COLO829 (cell line): ENCODE measurements around the gene MYF6.

ENCODE experiments used
- DNase-seq: peaks from one replicate; pipeline ENCODE4 v3.0.0; 2012; ENCODE audit warnings: low spot score

MYF6 gene

GRCh38 chr12:80707830-80708258 lies 410 bp downstream of the MYF6 start:
- DNase-seq, result no peak

- no peak for DNase-seq
Measured at GRCh38 chr12:80708259-80708974, 983 bp downstream of the MYF6 start.

DNA sequence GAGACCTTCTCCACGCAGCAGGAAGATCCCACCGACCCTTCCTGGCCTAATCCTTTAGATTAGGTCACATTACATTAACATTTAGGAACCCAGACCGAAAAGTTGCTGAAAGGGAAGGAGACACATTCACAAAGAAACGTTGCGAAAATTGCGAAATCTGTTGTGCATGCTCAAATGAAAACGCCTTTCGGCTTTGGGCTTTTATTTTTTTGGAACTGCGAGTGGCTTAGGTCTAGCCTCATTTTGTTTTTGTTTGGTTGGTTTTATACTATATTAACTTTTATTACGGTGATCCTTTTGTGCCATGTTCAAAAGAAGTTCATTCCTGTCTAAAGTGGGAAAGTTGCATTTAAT lies 1.5 kb downstream of the MYF6 start:
- DNase-seq, result no peak

DNA sequence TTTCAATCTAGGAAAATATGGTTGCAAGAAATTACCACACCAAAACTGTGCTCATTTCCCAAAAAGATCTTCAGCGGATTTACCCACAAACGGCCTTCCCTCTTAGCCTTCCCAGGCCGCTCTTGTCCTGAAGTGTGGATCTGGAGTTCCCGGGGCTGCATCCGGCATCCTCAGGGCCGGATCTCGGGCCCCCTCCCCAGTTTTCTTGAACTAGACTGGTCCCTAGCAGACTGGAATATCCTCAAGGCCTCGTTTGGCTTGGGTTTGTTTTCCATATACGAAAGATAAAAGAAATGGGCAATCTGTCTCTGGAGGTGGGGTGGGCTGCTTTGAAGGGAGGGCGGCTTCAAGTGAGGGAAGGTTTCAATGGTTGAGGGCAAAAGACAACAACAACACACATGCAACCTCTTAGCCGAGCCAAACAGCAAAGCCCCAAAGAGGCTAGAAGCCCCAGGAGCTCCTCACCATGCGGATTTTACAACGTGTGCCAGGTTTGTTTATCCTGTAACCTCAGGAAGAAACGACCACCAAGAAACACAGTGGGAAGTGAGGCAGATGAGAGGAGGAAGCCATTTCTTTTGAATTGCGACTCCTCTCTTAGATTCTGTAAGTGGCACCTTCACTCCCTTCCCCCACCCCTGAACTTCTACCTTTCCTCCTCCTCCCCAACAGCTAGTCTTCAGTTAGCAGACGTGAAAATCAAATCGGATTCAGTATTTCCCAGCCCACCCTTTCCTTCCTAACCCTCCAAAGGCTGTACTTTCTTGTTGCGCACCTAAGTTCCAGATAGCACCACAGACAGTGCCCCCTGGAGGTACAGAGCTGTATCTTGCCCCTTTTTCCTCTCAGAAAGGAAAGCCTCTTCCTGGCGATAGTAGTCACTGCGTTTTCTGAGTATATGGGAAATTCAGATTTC lies 2.6 kb downstream of the MYF6 start:
- DNase-seq, result no peak

DNA sequence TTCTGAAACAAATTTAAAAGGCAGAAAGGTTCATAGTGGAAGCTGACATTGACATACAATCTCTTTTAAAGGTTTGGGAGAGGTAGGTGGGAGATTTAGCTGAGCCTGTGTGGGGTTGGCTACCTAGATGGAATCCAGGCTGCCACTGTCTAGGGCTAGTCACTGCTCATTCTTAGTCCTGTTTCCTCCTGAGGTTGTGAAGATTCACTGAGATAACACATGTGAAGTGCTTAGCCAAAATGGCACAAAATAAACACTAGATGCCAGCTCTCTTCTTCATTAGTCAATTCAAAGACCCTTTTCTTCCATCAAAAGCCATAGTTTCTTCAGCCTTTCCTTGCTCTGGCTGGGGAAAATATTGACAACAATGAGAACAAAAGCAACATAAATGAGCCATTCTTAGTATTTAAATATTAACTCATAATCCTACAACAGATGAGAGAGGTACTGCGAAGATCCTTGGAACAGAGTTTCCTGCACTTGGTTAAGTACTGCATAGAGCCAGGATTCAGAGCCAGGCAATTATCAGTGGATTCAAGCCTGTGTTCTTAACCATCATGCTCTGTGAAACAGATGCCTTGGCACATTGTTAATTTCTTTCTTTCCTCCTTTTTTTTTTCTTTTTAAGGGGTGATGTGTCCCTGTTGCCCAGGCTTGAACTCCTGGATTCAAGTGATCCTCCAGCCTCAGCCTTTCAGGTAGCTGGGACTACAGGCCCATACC lies 3.5 kb downstream of the MYF6 start:
- DNase-seq, result no peak

DNA sequence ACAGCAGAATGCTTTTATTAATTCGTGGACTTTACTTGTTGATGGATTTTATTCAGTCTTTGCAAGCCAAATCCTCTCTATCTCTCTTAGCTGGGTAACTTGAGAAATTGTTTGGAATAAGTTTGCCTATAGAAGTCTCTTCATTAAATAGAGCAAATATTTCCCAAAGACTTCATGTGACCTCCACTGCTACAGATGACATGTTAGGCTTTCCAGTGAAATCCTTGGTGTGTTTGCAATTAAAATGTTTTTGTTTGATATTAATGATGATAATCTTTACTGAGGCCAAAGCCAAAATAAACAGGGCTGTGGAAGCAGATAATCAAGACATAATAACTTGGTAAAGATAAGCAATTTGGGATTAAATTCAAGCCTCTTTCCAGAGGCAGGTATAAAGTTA lies 4.4 kb downstream of the MYF6 start:
- no peak for DNase-seq

- no peak for DNase-seq
Measured at GRCh38 chr12:80712866-80713265, 5.4 kb downstream of the MYF6 start.

DNA sequence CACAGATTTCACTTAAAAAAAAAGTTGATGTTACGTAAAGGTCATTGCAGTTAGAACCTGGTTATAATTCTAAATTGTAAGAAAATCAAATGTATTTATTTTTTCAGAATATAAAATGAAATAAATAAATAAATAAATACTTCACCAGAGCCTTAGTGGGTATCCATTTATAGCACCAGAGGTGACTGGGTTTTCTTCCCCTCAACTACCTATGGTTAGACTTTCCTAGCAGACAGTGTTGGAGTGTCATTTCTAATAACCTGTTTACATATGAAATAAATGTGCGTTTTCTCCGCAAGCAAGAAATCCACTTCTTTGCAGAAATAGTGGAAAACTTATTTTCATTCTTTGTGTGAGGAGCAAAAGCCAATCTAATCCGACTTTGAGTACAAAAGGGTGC lies 6.0 kb downstream of the MYF6 start:
- DNase-seq, result no peak

DNA sequence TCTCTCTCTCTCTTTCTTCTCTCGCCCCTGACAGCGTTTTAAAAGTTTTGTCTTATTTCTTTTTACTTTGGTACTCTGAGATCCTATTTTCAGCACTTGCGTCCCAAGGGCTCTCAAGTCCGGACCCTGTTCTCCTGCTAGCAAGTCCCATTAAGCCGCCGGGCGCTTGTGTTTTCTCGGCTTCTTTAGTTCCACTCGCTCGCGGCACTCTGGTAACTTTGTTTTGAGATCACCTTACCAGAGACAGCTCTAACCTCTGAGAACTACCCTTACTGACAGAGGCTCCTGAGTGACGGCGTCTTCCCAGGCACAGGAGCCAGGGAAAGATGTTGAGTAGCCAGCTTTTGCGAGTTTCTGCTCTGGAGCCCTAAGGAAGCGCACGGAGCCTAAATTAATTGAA lies 6.6 kb downstream of the MYF6 start:
- no peak for DNase-seq

DNA sequence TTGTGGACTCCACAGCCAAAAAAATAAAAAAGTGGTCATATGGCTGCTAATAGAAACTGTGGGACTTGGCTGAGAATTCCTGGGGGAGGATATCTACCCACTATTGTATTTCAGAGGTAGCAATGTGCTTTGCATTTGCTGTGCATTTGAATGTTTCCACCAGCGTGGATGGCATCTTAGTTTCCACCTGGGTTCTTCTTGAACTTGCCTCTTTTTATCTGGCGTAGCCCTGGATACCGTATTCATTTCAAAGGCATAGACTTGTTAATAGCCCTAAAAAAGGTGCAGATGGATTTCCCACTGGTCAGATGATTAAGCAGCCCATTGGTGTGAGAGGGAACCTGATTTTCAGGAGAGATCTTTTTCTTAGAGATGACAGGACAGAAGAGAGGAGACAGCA lies 7.4 kb downstream of the MYF6 start:
- no peak for DNase-seq

DNA sequence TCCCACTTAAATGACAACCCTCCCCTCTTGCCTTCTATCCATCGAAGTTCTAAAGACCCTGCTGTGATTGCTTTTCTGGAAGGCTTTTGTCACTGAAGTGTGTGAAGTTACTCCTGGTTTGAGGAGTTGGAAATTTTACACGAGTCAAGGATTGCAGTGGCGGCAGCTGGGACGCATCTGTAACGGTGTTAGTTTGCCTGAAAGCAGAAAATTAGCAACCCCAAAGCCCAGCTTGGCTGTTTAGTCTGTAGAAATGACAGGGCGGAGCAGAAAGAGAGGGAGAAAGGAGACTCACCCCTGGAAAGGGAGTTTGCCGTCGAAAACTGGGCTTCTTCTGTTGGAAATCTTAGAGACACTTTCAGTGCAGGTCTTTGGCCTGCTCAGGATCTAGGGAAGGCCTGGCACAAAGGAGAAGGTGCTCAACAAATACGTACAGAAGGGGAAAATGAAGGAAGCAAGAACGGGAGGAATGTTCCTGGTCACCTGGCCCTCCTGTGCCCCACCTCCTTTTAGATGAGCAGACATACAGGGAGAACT lies 8.3 kb downstream of the MYF6 start:
- DNase-seq, result no peak

DNA sequence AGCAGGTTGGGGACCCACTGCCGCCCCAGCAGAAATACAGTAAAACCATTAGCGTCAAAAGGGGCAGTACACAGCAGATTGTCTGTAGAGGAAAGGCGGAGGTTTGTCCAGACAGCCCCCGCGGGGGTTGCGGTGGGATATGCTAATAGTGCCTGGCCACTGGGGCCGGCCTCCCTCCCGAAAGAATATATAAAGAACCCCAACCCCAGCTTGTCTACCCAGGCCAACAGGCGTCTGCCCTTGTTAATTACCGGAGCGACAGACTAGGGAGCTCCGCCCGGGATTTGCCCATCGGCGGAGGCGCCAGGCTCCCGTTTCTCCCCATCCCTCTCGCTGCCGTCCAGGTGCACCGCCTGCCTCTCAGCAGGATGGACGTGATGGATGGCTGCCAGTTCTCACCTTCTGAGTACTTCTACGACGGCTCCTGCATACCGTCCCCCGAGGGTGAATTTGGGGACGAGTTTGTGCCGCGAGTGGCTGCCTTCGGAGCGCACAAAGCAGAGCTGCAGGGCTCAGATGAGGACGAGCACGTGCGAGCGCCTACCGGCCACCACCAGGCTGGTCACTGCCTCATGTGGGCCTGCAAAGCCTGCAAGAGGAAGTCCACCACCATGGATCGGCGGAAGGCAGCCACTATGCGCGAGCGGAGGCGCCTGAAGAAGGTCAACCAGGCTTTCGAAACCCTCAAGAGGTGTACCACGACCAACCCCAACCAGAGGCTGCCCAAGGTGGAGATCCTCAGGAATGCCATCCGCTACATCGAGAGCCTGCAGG lies 9.4 kb downstream of the MYF6 start, which contains the start of gene MYF5:
TSS of gene MYF5 (plus strand) at position 217 of the 774 bp plus-strand sequence. CDS start at position 369, 152 bp downstream.
- no peak for DNase-seq

DNA sequence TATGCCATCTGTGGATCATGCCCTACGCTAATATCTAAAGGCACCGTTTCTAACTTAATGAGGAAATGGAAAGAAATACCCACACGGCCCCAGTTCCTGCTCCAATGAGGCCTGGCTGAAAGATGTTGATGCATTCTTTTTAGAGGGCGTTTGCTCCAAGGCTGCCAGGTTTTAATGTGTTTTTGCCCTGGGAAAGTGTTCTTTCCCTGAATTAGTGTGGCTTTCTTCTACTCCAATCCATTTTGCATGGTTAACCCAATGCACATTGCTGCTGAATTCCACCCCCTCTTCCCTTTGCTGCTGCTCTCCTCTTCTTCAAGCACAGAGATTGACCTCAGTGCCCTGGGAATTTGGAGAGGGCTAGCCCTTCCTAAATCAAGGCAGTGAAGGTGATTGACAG lies 10.4 kb downstream of the MYF6 start:
- no peak for DNase-seq

DNA sequence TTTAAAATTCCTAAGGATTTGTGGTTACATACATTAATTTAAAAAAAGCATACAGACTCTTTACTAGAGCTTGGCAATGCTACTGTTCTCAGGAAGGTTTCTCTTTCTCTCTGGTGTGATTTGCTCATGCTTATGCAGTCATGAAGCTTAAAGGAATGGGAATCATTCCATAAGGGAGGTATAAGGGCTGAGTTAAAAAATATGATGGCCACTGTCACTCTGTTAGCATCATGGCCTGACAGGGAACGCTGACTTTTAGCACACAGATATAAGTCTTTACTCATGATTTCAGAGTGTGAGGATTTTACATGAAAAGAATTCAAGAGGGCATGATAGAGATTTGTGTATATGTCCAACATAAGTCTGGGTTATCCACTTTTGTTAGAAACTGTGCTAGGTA lies 13.1 kb downstream of the MYF6 start:
- no peak for DNase-seq

- no peak for DNase-seq
Measured at GRCh38 chr12:80721326-80721725, 13.9 kb downstream of the MYF6 start.

- DNase-seq, result no peak
Measured at GRCh38 chr12:80745851-80746505, 38.5 kb downstream of the MYF6 start.

GRCh38 chr12:80747800-80748199 lies 40.4 kb downstream of the MYF6 start:
- DNase-seq, result no peak

- no peak for DNase-seq
Measured at GRCh38 chr12:80749456-80749855, 42.0 kb downstream of the MYF6 start.

GRCh38 chr12:80752464-80752863 lies 45.0 kb downstream of the MYF6 start:
- no peak for DNase-seq

- no peak for DNase-seq
Measured at GRCh38 chr12:80754274-80754673, 46.8 kb downstream of the MYF6 start.

DNA sequence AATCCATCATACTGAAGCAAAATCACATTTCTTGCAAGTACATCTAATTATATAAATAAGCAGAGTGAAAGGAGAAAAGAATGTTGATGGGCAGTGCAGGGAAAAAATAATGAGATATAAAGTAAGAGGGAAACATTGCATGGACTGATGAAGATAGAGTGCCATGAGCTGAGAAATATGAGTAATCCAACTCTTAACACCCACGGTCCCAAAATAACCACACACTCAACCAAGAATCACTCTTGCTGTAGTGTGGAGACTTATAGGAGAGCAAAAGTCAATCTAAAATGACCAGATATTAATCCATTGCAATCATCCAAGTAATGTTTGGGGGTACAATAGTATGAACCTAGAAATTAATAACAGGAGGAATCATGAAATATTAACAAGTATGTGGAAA lies 49.4 kb downstream of the MYF6 start:
- DNase-seq, result no peak
